Tibial nerve (tissue), 4 donors: Measurements from ENCODE around the gene CUL1. TPM values are rescaled to one million over a fixed set of nuclear protein-coding genes. Genes with fewer than 3 reads are reported as not detected.

Experiments
- DNase-seq, 2 donors: peaks; one replicate each; pipeline ENCODE4 v3.0.0-alpha.2; 2019; ENCODE audit warnings: low spot score in 2 of 2
- H3K27ac ChIP-seq, 4 donors: fragments of 200-600 bp; sonication (generic) in 3 of 4; one replicate each; pipeline ENCODE4 v1.5.1; 2017 to 2019; ENCODE audit warnings: mild to moderate bottlenecking in 1 of 4
- H3K27me3 ChIP-seq, 2 donors: fragments of 200-600 bp; sonication (generic) in 1 of 2; one replicate each; pipeline versions ENCODE4 v1.5.1 to v1.6.0; 2017 to 2019
- H3K36me3 ChIP-seq, 3 donors: fragments of 200-600 bp; sonication (generic); one replicate each; pipeline ENCODE4 v1.5.1; 2018 to 2019
- H3K4me1 ChIP-seq, 4 donors: fragments of 200-600 bp; sonication (generic) in 3 of 4; one replicate each; pipeline ENCODE4 v1.5.1; 2017 to 2019
- H3K4me3 ChIP-seq, 4 donors: fragments of 200-600 bp; sonication (generic) in 3 of 4; one replicate each; pipeline ENCODE4 v1.5.1; 2017 to 2019; ENCODE audit warnings: mild to moderate bottlenecking in 1 of 4, moderate library complexity in 1 of 4
- H3K9me3 ChIP-seq, 4 donors: fragments of 200-600 bp; sonication (generic) in 3 of 4; one replicate each; pipeline ENCODE4 v1.5.1; 2017 to 2019
- CTCF ChIP-seq, 5 experiments: fragments of 200-600 bp in 3 of 5; fragments of 450-650 bp in 2 of 5; sonication (generic) in 3 of 5; IDR thresholded peaks; one replicate each; pipeline ENCODE4 v1.5.1; 2016 to 2019; ENCODE audit warnings: antibody characterized with exemption in 5 of 5, mild to moderate bottlenecking in 3 of 5, moderate library complexity in 2 of 5
- EP300 ChIP-seq, 2 donors: sonication (generic); formaldehyde crosslinking; IDR thresholded peaks; one replicate each; pipeline ENCODE4 v1.6.1; 2017; ENCODE audit warnings: antibody characterized with exemption in 2 of 2, mild to moderate bottlenecking in 1 of 2
- POLR2A ChIP-seq, 2 donors: fragments of 450-650 bp; IDR thresholded peaks; one replicate each; pipeline ENCODE4 v1.6.1; 2017; ENCODE audit warnings: antibody characterized with exemption in 2 of 2, mild to moderate bottlenecking in 2 of 2, moderate library complexity in 2 of 2
- WGBS, 2 donors: methylation state at CpG; one replicate each; pipeline ENCODE4 v1.1.5; 2018; 5-methylcytosine and 5-hydroxymethylcytosine counted together
- total RNA-seq, 4 donors: library from RNA; depleted of rRNA; stranded (reverse); fragments of >200 nt; gene quantifications; one replicate each; pipeline ENCODE4 v1.1.0, GENCODE V29; 2016

CUL1 gene
- total RNA-seq, 4 donors from 2014 or later, result 37.1 to 45.9 (median 41.8) TPM

- TF ChIP-seq CTCF (IDR thresholded peaks at IDR 0.05) (no peak), POLR2A (IDR thresholded peaks at IDR 0.05) (no peak), EP300 (IDR thresholded peaks at IDR 0.05) (no peak)
- H3K27ac ChIP-seq, result no peak overlapping the region
- WGBS, 2 donors, result 89 to 95% methylated on average over 8 of the region's 8 CpGs
- no peaks in the 10 kb centered on the region for H3K4me1 ChIP-seq
- H3K36me3 ChIP-seq, result peaks cover 0 to 13% (median 0%) of the 10 kb centered on the region in 3 donors
- no peak overlapping the region for H3K4me3 ChIP-seq
- DNase-seq, result no peak
- no peaks in the 10 kb centered on the region for H3K27me3 ChIP-seq
- no peaks in the 10 kb centered on the region for H3K9me3 ChIP-seq
Measured at GRCh38 chr7:148750442-148751355, 52.0 kb downstream of the CUL1 start.

GRCh38 chr7:148753224-148753623, 54.5 kb downstream of the CUL1 start:
- H3K27ac ChIP-seq, result no peak overlapping the region

GRCh38 chr7:148754912-148755311, 56.2 kb downstream of the CUL1 start:
- no peak for TF ChIP-seq POLR2A (IDR thresholded peaks at IDR 0.05)
- no peak for TF ChIP-seq EP300 (IDR thresholded peaks at IDR 0.05)
- TF ChIP-seq CTCF (IDR thresholded peaks at IDR 0.05), result no peak
- Histone ChIP-seq H3K36me3 (peaks cover 0 to 38% (median 0%) of the 10 kb centered on the region in 3 donors), H3K27ac (no peak overlapping the region), H3K9me3 (no peaks in the 10 kb centered on the region), H3K4me1 (no peaks in the 10 kb centered on the region), H3K4me3 (no peak overlapping the region), H3K27me3 (no peaks in the 10 kb centered on the region)
- WGBS, 2 donors, result 93% methylated on average over 6 of the region's 6 CpGs
- DNase-seq, result no peak

More at GRCh38 chr7:148753224-148753623, 54.5 kb downstream of the CUL1 start:
- no peak for DNase-seq
- no peaks in the 10 kb centered on the region for H3K27me3 ChIP-seq
- H3K4me3 ChIP-seq, result no peak overlapping the region
- peaks cover 0 to 28% (median 0%) of the 10 kb centered on the region in 3 donors for H3K36me3 ChIP-seq
- H3K9me3 ChIP-seq, result no peaks in the 10 kb centered on the region
- 80 to 89% methylated on average over 4 of the region's 4 CpGs for WGBS, 2 donors
- no peaks in the 10 kb centered on the region for H3K4me1 ChIP-seq
- TF ChIP-seq POLR2A (IDR thresholded peaks at IDR 0.05), result no peak
- no peak for TF ChIP-seq EP300 (IDR thresholded peaks at IDR 0.05)
- TF ChIP-seq CTCF (IDR thresholded peaks at IDR 0.05), result no peak

- 90% methylated on average over 12 of the region's 12 CpGs for WGBS, 2 donors
- no peak for TF ChIP-seq POLR2A (IDR thresholded peaks at IDR 0.05)
- TF ChIP-seq CTCF (IDR thresholded peaks at IDR 0.05), result no peak
- TF ChIP-seq EP300 (IDR thresholded peaks at IDR 0.05), result no peak
- Histone ChIP-seq H3K36me3 (peaks cover 0 to 62% (median 0%) of the 10 kb centered on the region in 3 donors), H3K4me3 (no peak overlapping the region), H3K27me3 (no peaks in the 10 kb centered on the region), H3K4me1 (no peaks in the 10 kb centered on the region), H3K27ac (no peak overlapping the region), H3K9me3 (no peaks in the 10 kb centered on the region)
- no peak for DNase-seq
Measured at GRCh38 chr7:148761499-148762278, 63.0 kb downstream of the CUL1 start.

GRCh38 chr7:148763622-148764021, 64.9 kb downstream of the CUL1 start:
- no peak for DNase-seq
- peaks cover 0 to 63% (median 0%) of the 10 kb centered on the region in 3 donors for H3K36me3 ChIP-seq
- H3K27me3 ChIP-seq, result no peaks in the 10 kb centered on the region
- no peaks in the 10 kb centered on the region for H3K9me3 ChIP-seq
- no peak overlapping the region for H3K4me3 ChIP-seq
- no peak overlapping the region for H3K27ac ChIP-seq
- TF ChIP-seq CTCF (IDR thresholded peaks at IDR 0.05) (no peak), EP300 (IDR thresholded peaks at IDR 0.05) (no peak), POLR2A (IDR thresholded peaks at IDR 0.05) (no peak)
- H3K4me1 ChIP-seq, result no peaks in the 10 kb centered on the region
